ENCODE data around the gene FASTKD1.
A peak's percentile ranks its signal among the peaks of the same experiment; 100 is the strongest.
"Not testable (repeated sequence)": the region's sequence is repeated elsewhere in the genome, so short reads cannot be mapped to it uniquely, and the experiment has no call there.

The FASTKD1 gene

GRCh38 chr2:169572189-169572588 is 1.5 kb downstream of the FASTKD1 start:
- DNase-seq (ENCODE audit: low read depth in 2 of 2, low spot score in 1 of 2), result no peak

DNA sequence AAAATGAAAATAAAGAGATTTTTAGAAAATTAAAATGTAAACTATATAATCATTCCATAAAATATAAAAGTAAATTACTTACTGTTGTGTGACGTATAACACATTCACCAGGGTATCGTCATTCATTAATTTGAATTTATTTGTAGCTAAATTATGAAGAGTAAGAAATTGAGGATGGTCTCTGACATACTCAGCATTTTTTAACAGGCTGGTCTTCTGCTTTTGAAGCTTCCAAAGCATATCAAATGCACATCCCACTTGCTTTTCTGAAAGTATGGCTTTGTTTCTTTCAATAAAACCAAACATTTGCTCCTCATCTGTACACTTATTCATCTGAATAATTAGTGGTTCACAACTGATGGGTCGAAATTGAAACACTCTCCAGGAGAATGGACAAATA is 2.1 kb downstream of the FASTKD1 start:
- DNase-seq (ENCODE audit: low read depth in 2 of 2, low spot score in 1 of 2), result no peak

GRCh38 chr2:169570752-169571151 is 2.9 kb downstream of the FASTKD1 start:
- DNase-seq (ENCODE audit: low read depth in 2 of 2, low spot score in 1 of 2), result not testable (repeated sequence)

DNA sequence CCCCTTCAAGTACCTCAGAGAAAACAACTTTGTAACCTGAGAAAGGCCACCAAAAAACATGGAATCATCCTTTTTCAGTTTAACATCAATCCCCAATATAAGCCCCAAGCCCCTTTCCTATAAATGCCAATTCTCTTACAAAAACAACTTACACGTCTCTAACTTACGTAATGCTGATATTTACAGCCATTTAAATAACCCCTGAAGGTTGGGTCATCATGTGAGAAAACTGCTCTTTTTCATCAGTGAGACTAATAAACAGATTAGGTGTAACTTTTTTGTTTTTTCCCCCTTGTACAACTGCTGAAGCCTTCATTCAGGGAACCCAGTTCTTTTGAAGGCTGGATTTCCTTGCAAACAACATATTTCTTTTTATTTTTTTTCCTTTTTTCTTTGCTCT is 3.7 kb downstream of the FASTKD1 start:
- no peak for DNase-seq (ENCODE audit: low read depth in 2 of 2, low spot score in 1 of 2)

GRCh38 chr2:169565686-169566085 is 8.0 kb downstream of the FASTKD1 start:
- DNase-seq (ENCODE audit: low read depth in 2 of 2, low spot score in 1 of 2), result no peak

DNA sequence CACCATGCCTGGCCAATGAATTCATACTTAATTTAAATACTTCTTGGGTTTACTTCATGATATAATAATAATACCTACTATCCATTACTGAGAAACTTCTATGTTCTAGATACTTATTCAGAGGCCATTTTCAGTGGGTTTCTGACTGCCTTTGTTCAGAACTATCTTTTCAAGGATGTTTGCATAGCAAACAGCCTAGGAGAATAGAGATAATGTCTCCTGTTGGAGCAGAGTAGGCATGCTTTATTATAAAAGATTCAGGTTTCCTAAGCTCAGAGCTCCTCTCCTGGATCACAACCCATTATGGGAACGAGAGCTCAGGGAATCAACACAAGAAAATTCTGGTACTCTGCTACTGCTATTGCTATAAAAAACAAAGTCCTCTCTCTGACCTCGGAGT is 11.1 kb downstream of the FASTKD1 start:
- DNase-seq (ENCODE audit: low read depth in 2 of 2, low spot score in 1 of 2), result no peak

DNA sequence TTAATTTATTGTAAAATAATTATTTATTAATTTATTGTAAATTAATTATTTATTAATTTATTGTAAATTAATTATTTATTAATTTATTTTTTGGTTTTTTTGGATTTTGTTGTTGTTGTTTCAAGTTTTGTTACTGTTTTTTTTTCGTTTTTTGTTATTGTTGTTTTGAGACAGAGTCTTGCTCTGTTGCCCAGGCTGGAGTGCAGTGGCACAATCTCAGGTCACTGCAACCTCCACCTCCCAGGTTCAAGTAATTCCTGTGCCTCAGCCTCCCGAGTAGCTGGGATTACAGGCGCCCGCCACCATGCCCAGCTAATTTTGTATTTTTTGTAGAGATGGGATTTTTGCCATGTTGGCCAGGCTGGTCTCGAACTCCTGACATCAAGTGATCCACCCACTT is 11.6 kb downstream of the FASTKD1 start:
- DNase-seq (ENCODE audit: low read depth in 2 of 2, low spot score in 1 of 2), result not testable (repeated sequence)

GRCh38 chr2:169561364-169561763 is 12.3 kb downstream of the FASTKD1 start:
- DNase-seq (ENCODE audit: low read depth in 2 of 2, low spot score in 1 of 2), result no peak

DNA sequence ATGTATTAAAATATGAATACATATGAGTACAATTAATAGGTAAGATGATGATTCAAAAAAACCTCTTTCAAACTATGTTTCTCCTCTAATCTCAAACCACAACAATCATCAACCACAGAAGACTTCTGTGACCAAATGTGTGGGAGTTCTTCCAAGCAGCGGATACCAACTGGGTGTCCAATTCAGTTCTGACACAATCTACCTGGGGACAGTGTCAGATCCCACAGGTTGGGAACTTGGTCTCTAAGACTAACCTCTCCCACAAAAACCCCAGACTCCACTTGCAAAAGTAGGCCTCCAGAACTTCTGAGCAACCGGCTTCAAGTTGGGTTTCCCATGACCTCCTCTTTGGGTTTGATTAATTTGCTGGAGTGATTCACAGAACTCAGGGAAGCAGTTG is 26.9 kb downstream of the FASTKD1 start:
- no peak for DNase-seq (ENCODE audit: low read depth in 2 of 2, low spot score in 1 of 2)

DNA sequence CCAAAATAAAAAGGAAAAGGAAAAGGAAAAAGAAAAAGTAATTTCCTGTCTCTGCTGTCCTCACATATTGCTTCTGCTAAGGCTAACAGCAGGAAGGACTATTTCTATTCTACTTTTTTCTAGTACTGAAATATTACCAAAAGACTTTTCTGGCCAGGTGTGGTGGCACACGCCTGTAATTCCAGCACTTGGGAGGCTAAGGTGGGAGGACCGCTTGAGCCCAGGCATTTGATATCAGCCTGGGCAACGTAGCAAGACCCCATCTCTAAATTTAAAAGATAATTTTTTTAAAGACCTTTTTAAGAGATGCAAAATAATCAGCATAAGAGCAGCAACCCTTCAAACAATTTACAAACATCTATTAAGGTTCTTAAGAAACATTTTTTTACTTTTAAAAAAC is 31.2 kb downstream of the FASTKD1 start:
- DNase-seq (ENCODE audit: low read depth in 2 of 2, low spot score in 1 of 2), result no peak

- DNase-seq (ENCODE audit: low read depth in 2 of 2, low spot score in 1 of 2), result no peak
Measured at GRCh38 chr2:169540146-169540545, 33.5 kb downstream of the FASTKD1 start.

DNA sequence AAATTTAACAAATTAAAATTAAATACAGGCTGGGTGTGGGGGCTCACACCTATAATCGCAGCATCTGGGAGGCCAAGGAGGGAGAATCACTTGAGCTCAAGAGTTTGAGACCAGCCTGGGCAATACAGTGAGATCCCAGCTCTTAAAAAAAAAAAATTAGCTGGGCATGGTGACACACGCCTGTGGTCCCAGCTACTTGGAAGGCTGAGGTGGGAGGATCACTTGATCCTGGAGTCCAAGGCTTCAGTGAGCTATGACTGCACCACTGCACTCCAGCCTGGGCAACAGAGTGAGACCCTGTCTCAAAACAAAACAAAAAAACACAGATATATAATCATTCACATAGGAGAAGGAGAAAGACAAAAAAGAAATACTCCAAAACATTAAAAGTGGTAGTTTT is 34.2 kb downstream of the FASTKD1 start:
- not testable (repeated sequence) for DNase-seq (ENCODE audit: low read depth in 2 of 2, low spot score in 1 of 2)

- DNase-seq (ENCODE audit: low read depth in 2 of 2, low spot score in 1 of 2), result peak; percentile 31 to 53
Measured at GRCh38 chr2:169528271-169528701, 45.4 kb downstream of the FASTKD1 start.

DNA sequence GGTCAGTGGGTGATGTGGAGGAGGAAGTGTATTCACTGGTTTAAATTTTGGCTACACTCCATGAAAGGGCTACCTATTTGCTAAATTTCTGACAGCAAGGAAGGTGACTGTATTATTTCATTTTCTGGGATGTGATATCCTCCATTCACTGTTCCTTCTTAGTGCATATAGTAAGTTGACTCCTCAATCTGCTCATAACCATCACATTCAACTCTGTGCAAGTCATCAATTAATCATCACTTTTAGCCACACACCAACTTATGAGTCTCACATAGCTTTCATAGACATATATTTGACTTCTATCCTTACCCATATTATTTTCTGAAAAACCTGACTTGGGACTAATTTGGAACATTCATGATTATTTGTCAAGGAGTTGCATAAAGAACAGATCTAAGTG is 47.2 kb downstream of the FASTKD1 start:
- no peak for DNase-seq (ENCODE audit: low read depth in 2 of 2, low spot score in 1 of 2)

- no peak for DNase-seq (ENCODE audit: low read depth in 2 of 2, low spot score in 1 of 2)
Measured at GRCh38 chr2:169525434-169525833, 48.2 kb downstream of the FASTKD1 start.

- no peak for DNase-seq (ENCODE audit: low read depth in 2 of 2, low spot score in 1 of 2)
Measured at GRCh38 chr2:169523681-169524080, 50.0 kb downstream of the FASTKD1 start.

- no peak for DNase-seq (ENCODE audit: low read depth in 2 of 2, low spot score in 1 of 2)
Measured at GRCh38 chr2:169520896-169521295, 52.8 kb downstream of the FASTKD1 start.

DNA sequence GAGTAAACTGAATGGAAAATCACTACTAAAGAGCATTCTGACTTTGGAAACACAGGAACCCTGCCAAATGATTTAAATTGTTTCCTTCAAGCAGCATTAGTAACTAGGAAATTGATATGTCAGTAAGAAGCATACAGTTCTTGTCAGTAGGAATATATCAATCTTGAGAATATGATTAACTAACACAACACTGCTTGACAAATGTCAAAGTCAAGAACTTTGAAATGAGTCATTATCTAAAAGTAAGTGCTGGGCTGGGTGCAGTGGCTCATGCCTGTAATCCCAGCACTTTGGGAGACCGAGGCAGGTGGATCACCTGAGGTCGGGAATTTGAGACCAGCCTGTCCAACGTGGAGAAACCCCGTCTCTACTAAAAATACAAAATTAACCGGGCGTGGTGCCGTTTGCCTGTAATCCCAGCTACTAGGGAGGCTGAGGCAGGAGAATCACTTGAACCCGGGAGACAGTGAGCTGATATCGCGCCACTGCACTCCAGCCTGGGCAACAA is 57.1 kb downstream of the FASTKD1 start:
- DNase-seq (ENCODE audit: low read depth in 2 of 2, low spot score in 1 of 2), result not testable (repeated sequence)

GRCh38 chr2:169514758-169515157 is 58.9 kb downstream of the FASTKD1 start:
- not testable (repeated sequence) for DNase-seq (ENCODE audit: low read depth in 2 of 2, low spot score in 1 of 2)

GRCh38 chr2:169513926-169514325 is 59.7 kb downstream of the FASTKD1 start:
- no peak for DNase-seq (ENCODE audit: low read depth in 2 of 2, low spot score in 1 of 2)

DNA sequence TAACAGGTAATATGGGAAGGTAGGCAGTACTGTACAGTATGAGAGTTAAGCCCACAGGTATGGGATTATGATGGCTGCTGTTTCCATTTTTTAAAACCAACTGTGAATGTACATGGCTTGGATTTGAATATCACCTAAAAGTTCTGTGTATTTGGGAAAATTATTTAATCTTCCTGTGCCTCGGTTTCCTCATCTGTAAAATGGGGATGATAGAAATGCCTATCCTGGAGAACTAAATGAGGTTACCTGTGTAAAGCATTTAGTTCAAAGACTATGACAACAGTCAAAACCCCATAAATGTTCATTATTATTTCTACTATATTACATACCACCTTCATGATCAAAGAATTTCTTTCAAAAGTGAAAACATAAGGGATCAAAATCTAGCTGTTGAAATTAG is 60.6 kb downstream of the FASTKD1 start:
- DNase-seq (ENCODE audit: low read depth in 2 of 2, low spot score in 1 of 2), result no peak

DNA sequence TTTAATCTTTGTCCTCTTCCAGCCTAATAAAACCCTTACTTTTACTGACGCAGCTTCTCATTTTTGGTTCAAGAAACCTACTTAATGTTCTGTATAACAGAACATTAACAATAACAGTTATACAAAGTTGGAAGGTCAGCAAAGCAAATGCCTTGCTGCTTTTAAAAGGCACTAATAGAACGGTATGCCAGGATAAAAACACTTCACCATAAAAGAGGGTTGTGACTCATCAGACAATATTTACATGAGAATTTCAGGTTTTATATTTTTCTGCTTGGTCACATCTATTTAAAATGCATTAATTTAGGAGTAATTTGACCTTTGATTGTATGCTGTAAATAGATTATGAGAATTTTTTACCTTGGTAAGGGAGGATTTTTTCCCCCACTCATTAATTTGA is 61.1 kb downstream of the FASTKD1 start:
- no peak for DNase-seq (ENCODE audit: low read depth in 2 of 2, low spot score in 1 of 2)

DNA sequence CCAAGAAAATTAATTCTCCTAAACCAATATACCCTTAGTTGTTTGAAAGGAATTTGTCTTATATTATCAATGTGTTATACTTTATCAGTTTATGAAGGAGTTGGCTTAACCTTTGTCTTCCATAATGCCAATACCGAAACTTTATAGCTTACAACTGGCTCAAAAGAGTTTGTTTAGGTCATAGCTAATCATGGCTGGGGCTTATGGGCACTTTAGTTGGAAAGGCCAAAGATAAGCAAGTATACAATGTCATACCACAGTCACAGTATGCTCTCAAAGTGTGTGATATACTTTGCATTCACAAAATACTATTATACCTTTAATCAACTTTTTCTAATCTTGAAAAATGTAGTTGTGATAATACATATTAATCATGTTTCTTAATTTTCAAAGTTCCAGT is 61.8 kb downstream of the FASTKD1 start:
- DNase-seq (ENCODE audit: low read depth in 2 of 2, low spot score in 1 of 2), result no peak

- no peak for DNase-seq (ENCODE audit: low read depth in 2 of 2, low spot score in 1 of 2)
Measured at GRCh38 chr2:169510496-169510895, 63.2 kb downstream of the FASTKD1 start.
